ENCODE results near the gene ISL2.
"Not testable (repeated sequence)": the region's sequence is repeated elsewhere in the genome, so short reads cannot be mapped to it uniquely, and the experiment has no call there.

The ISL2 gene

GRCh38 chr15:76336254-76337058 is at the start of gene ISL2:
ISL2 (plus strand) TSS chr15:76336773; CDS start chr15:76336884, 111 bp downstream.
- peak; percentile 56 for DNase-seq

GRCh38 chr15:76289582-76289981 is 47.0 kb upstream of the ISL2 start:
- no peak for DNase-seq

GRCh38 chr15:76293361-76293760 is 43.2 kb upstream of the ISL2 start:
- DNase-seq: no peak

GRCh38 chr15:76294463-76294862 is 42.1 kb upstream of the ISL2 start:
- DNase-seq: not testable (repeated sequence)

- DNase-seq: no peak
Observed at GRCh38 chr15:76296849-76297248, 39.7 kb upstream of the ISL2 start.

GRCh38 chr15:76297951-76298350 is 38.6 kb upstream of the ISL2 start:
- DNase-seq: not testable (repeated sequence)

GRCh38 chr15:76298986-76299385 is 37.6 kb upstream of the ISL2 start:
- DNase-seq: no peak

- DNase-seq: no peak
Observed at GRCh38 chr15:76299786-76300185, 36.8 kb upstream of the ISL2 start.

GRCh38 chr15:76303909-76304308 is 32.7 kb upstream of the ISL2 start:
- DNase-seq: no peak

GRCh38 chr15:76309601-76310330 is 26.8 kb upstream of the ISL2 start:
- DNase-seq: no peak

GRCh38 chr15:76310475-76311099 is 26.0 kb upstream of the ISL2 start:
- DNase-seq: no peak

GRCh38 chr15:76311100-76311953 is 25.2 kb upstream of the ISL2 start, which contains the start of gene ETFA:
ETFA (minus strand) TSS chr15:76311469; CDS start chr15:76311388, 81 bp downstream.
- peak; percentile 85 for DNase-seq

- DNase-seq: no peak
Observed at GRCh38 chr15:76312540-76313174, 23.9 kb upstream of the ISL2 start.

GRCh38 chr15:76313175-76313567 is 23.4 kb upstream of the ISL2 start:
- not testable (repeated sequence) for DNase-seq

GRCh38 chr15:76313731-76314130 is 22.8 kb upstream of the ISL2 start:
- no peak for DNase-seq

- DNase-seq: no peak
Observed at GRCh38 chr15:76320012-76320411, 16.6 kb upstream of the ISL2 start.

GRCh38 chr15:76321171-76321570 is 15.4 kb upstream of the ISL2 start:
- no peak for DNase-seq

GRCh38 chr15:76321602-76322001 is 15.0 kb upstream of the ISL2 start:
- no peak for DNase-seq

- no peak for DNase-seq
Observed at GRCh38 chr15:76324066-76324465, 12.5 kb upstream of the ISL2 start.

GRCh38 chr15:76325704-76326103 is 10.9 kb upstream of the ISL2 start:
- no peak for DNase-seq

GRCh38 chr15:76327191-76328105 is 9.1 kb upstream of the ISL2 start:
- no peak for DNase-seq
